ENCODE data around the gene PCGF3.

PCGF3 gene

DNA sequence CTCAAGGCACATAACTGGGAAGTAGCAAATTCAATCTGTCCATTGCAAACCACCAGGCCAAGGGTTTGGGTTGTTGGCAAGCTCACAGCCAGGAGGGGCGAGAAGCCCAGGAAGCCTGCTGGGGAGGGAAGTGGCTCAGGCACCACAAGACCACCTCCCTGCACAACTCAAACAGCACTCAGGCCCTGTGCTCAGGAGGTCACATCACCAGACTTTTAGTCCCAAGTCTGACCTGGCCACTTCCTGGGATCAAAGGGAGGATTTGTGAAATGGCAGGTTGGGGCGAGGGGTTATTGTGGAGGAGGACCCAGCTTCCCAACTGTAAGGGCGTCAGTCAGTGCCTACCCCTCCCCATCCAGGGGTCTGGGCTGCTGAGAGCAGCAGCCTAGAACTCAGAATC, 33.9 kb upstream of the PCGF3 start:
- CTCF ChIA-PET, result interaction anchor here (1.7 kb wide), 1 partner anchor 69 kb away, joined by 6 read pairs; no protein-coding TSS in a partner anchor
- POLR2A ChIA-PET, result interaction anchor here (0.6 kb wide), 1 partner anchor 19 kb away, joined by 3 read pairs; no protein-coding TSS in a partner anchor
- no peak for DNase-seq (ENCODE audit: extremely low spot score)
- TF ChIP-seq, protein P1, sequence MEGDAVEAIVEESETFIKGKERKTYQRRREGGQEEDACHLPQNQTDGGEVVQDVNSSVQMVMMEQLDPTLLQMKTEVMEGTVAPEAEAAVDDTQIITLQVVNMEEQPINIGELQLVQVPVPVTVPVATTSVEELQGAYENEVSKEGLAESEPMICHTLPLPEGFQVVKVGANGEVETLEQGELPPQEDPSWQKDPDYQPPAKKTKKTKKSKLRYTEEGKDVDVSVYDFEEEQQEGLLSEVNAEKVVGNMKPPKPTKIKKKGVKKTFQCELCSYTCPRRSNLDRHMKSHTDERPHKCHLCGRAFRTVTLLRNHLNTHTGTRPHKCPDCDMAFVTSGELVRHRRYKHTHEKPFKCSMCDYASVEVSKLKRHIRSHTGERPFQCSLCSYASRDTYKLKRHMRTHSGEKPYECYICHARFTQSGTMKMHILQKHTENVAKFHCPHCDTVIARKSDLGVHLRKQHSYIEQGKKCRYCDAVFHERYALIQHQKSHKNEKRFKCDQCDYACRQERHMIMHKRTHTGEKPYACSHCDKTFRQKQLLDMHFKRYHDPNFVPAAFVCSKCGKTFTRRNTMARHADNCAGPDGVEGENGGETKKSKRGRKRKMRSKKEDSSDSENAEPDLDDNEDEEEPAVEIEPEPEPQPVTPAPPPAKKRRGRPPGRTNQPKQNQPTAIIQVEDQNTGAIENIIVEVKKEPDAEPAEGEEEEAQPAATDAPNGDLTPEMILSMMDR (IDR thresholded peaks at IDR 0.05; ENCODE audit: control extremely low read depth, extremely low read depth, low read depth, missing control alignments), result no peak

DNA sequence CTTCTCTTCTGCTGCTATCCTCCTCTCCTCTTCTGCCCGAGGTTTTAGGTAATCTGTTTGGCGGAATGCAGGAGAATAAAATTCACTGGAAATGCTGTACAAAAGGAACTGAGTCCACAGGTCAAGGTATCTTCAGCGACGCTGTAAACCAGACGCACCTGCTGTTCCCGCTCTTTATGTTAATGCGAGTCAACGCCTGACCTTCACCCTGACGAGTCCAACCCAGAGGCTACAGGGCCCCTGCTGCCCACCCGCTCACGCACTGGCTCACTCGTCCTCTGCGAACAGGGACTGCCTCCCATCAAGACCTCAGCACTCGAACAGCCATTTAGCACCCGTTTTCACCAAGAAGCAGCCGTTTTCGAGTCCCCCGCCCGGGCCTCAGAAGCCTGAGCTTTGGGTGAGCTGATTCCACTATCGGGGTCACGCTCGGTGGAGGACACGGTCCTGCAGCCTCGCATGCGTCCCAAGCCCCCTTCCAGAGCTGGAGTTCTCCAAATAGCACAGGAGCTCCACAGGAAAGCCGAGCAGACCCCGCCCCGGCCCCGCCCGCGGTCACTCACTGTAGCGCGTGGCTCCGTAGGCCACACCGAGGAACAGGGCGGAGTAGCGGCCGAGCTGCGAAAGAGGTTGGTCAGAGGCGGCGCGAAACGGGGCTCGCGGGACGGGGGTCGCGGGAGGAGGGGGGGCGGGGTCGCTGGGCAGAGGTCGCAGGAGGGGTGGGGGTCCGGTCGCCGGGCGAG, 32.1 kb upstream of the PCGF3 start:
- DNase-seq (ENCODE audit: extremely low spot score), result no peak
- CTCF ChIA-PET, result interaction anchor here (0.7 to 3.2 kb wide), 9 partner anchors 9 to 257 kb away, joined by 3 to 22 read pairs (median 4); no protein-coding TSS in a partner anchor
- POLR2A ChIA-PET, result interaction anchor here (0.6 to 0.7 kb wide), 2 partner anchors 248 to 630 kb away, joined by 3 to 6 read pairs; no protein-coding TSS in a partner anchor
- TF ChIP-seq, protein P1 (IDR thresholded peaks at IDR 0.05; ENCODE audit: control extremely low read depth, extremely low read depth, low read depth, missing control alignments), result no peak

DNA sequence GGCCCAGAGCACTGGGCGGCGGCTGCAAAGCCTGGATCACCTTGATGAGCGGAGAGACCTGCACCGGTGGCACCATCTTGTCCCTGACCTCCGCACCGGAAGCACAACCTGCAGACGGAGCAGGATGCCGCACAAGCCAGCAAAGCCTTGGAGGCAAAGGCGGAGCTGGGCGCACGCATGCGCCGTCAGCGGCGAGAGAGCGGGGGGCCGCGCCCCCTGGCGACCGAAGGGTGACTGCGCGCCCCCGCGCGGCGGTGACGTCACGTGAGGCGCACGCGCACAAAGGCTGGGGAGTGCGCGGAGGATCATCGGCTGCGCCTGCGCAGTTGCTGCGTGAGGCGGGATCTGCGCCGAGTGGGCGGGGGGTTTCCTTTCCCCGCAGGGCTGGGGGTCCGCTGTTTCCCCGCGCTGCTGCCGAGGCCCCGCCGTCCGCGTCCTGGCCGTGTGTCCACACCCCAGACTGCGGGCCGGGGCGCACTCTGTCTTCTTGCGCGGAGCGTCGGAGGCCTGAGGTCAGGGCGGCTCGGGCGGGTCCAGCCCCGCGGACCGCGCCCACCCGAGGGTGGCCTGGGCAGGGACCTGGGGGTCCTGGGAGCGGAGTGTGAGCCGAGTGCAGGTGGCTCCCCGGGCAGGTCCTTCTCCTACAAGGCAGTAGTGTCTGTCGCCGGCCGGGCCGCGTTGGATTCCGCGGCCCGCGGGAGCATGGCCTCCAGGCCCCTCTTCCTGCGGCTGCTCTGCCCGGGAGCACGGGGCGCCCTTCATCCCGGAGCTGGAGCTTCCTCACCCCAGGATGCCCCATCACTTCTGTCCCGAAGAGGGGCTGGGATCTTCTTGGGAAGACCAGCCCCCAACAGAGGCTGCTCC, 31.2 kb upstream of the PCGF3 start, which contains the start of the genes ATP5ME and MYL5:
TSS of gene ATP5ME (minus strand) at position 105 of the 864 bp plus-strand sequence. CDS start at position 76, 29 bp downstream.
TSS of gene MYL5 (plus strand) at position 371 of the 864 bp plus-strand sequence. CDS start 3,485 bp downstream, outside the sequence.
- DNase-seq (ENCODE audit: extremely low spot score), result peak; percentile 100
- ChIA-PET POLR2A (interaction anchor here (0.5 kb wide), 1 partner anchor 24 kb away, joined by 4 read pairs; no protein-coding TSS in a partner anchor), CTCF (interaction anchor here (0.7 to 3.2 kb wide), 9 partner anchors 10 to 256 kb away, joined by 3 to 22 read pairs (median 4); no protein-coding TSS in a partner anchor)
- TF ChIP-seq, protein P1 (IDR thresholded peaks at IDR 0.05; ENCODE audit: control extremely low read depth, extremely low read depth, low read depth, missing control alignments), result peak; percentile 90

DNA sequence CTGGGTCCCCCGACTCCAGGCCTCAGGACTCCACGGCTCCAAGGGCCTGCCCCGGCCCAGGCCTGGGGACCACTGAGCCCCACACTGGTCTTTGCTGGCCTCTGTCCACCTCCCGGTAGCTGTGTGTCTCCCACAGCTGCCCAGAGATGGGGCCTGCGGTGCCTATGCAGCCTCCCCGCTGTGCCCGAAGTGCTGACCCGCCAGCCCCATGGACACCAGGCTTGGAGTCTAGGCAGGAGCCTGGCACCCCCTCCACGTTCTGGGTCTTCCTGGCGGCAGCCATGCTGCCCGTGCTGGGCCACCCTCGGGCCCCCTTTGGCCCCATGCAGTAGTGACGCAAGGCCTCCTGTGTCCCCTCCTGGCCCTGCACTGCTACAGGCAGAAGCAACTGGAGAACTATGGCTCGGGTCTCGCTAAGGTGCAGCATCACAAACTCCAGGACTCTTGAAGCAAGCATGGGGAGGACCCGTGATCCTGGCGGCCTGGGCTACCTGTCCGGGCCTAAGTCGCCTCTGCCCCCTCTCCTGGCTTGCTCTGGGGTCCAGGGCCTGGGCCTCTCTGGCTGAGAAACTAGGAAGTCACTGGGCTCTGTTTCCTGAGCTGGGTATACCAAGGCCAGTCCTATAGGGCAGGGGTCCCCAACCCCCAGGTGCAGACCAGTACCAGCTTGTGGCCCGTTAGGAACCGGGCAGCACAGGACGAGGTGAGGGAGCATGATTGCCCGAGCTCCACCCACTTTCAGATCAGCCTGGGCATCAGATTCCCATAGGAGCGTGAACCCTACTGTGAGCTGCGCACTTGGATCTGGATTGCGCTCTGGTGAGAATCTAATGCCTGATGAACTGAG, 30.4 kb upstream of the PCGF3 start:
- DNase-seq (ENCODE audit: extremely low spot score), result no peak
- POLR2A ChIA-PET, result interaction anchor here (0.5 kb wide), 1 partner anchor 164 kb away, joined by 3 read pairs; no protein-coding TSS in a partner anchor
- TF ChIP-seq, protein P1 (IDR thresholded peaks at IDR 0.05; ENCODE audit: control extremely low read depth, extremely low read depth, low read depth, missing control alignments), result no peak
- CTCF ChIA-PET, result interaction anchor here (1.0 to 3.2 kb wide), 7 partner anchors 9 to 312 kb away, joined by 3 to 22 read pairs (median 7); no protein-coding TSS in a partner anchor

DNA sequence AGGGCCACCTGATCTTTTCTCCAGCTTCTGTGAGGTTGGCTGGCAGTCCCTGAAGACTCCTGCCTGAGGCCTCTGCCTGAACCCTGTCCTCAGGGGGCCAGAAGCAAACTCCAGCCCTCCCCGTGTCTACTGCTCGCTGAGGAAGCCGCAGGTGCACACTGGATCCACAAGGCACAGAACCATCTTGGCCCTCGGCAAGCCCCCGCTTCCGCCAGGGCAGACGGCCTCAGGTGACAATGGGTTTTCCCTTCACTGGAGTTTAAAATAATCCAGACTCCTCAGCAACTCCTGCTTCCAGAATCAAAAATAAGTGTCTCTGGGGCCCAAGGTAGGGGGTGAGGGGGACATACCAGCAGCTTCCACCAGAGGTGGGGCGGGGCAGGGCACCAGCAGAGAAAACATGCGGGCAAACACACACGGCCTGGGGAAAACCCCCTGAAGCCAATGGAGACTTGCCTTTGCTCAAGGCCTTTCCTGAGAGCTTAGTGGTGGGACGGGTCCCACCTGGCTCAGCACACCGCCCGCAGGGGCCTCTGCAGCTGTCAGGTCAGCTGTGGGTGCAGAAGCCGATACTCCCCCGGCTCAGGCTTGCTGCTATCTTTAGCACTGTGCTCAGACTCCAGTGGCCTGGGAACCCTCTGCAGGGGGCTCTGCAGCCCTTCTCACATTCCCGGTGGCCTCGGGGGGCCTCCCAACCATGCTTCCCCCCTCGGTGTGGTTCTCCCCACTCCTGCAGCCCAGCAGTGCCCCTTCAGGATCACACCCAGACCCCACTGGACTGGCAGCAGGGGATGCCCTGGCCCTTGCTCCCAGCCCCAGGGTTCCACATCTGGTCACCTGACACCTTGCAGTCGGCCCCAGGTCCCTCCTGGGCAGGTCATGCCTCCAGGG, 29.4 kb upstream of the PCGF3 start:
- TF ChIP-seq, protein P1 (IDR thresholded peaks at IDR 0.05; ENCODE audit: control extremely low read depth, extremely low read depth, low read depth, missing control alignments), result no peak
- ChIA-PET CTCF (interaction anchor here (1.2 to 3.2 kb wide), 6 partner anchors 8 to 311 kb away, joined by 3 to 22 read pairs (median 9); no protein-coding TSS in a partner anchor), POLR2A (interaction anchor here (0.5 kb wide), 1 partner anchor 165 kb away, joined by 3 read pairs; no protein-coding TSS in a partner anchor)
- DNase-seq (ENCODE audit: extremely low spot score), result peak; percentile 75
